HG02571 (cell line): ENCODE data around the gene HMGCS2.
A peak's percentile ranks its signal among the peaks of the same experiment; 100 is the strongest.

Source experiments
- ATAC-seq: cut with Tn5 transposase; IDR thresholded peaks from one replicate; pipeline ENCODE4 v1.9.1; 2021; ENCODE audit warnings: mild to moderate bottlenecking, moderate library complexity; ENCODE audit not compliant: unreplicated experiment

The HMGCS2 gene

GRCh38 chr1:119768778-119769177, at the start of gene HMGCS2:
Gene HMGCS2, minus strand, starts transcription at chr1:119768905. Its CDS starts 61 bp downstream, at chr1:119768844.
- ATAC-seq = no peak

- ATAC-seq = no peak
These were observed 49.5 kb upstream of the HMGCS2 start for GRCh38 chr1:119818181-119818580.

GRCh38 chr1:119816407-119816806, 47.7 kb upstream of the HMGCS2 start:
- no peak for ATAC-seq

GRCh38 chr1:119815928-119816327, 47.2 kb upstream of the HMGCS2 start:
- no peak for ATAC-seq

GRCh38 chr1:119815361-119815760, 46.7 kb upstream of the HMGCS2 start:
- ATAC-seq = no peak

- ATAC-seq = no peak
These were observed 45.6 kb upstream of the HMGCS2 start for GRCh38 chr1:119814288-119814687.

- ATAC-seq = no peak
These were observed 43.4 kb upstream of the HMGCS2 start for GRCh38 chr1:119811985-119812557.

GRCh38 chr1:119811387-119811786, 42.7 kb upstream of the HMGCS2 start, which contains the start of gene REG4:
Gene REG4, minus strand, starts transcription at chr1:119811460. Its CDS starts 2,691 bp downstream, at chr1:119808769.
- ATAC-seq = no peak

- peak; percentile 58 for ATAC-seq
These were observed 40.4 kb upstream of the HMGCS2 start for GRCh38 chr1:119808972-119809550.

- ATAC-seq = no peak
These were observed 39.8 kb upstream of the HMGCS2 start for GRCh38 chr1:119808491-119808890.

- ATAC-seq = no peak
These were observed 37.8 kb upstream of the HMGCS2 start for GRCh38 chr1:119806489-119806888.

- no peak for ATAC-seq
These were observed 37.0 kb upstream of the HMGCS2 start for GRCh38 chr1:119805746-119806145.

GRCh38 chr1:119805247-119805646, 36.5 kb upstream of the HMGCS2 start:
- no peak for ATAC-seq

- no peak for ATAC-seq
These were observed 31.0 kb upstream of the HMGCS2 start for GRCh38 chr1:119799599-119800177.

- no peak for ATAC-seq
These were observed 30.3 kb upstream of the HMGCS2 start for GRCh38 chr1:119799003-119799402.

- ATAC-seq = no peak
These were observed 28.9 kb upstream of the HMGCS2 start for GRCh38 chr1:119797606-119798005.

- ATAC-seq = no peak
These were observed 28.5 kb upstream of the HMGCS2 start for GRCh38 chr1:119797162-119797561.

GRCh38 chr1:119795261-119796200, 26.8 kb upstream of the HMGCS2 start:
- ATAC-seq = no peak

- no peak for ATAC-seq
These were observed 26.2 kb upstream of the HMGCS2 start for GRCh38 chr1:119794876-119795240.

GRCh38 chr1:119794230-119794875, 25.6 kb upstream of the HMGCS2 start:
- ATAC-seq = no peak

- no peak for ATAC-seq
These were observed 22.7 kb upstream of the HMGCS2 start for GRCh38 chr1:119791377-119791776.
